HG02642 (cell line): ENCODE measurements around the gene LRCH3.
A peak's percentile ranks its signal among the peaks of the same experiment; 100 is the strongest.
"Not testable (repeated sequence)": the region's sequence is repeated elsewhere in the genome, so short reads cannot be mapped to it uniquely, and the experiment has no call there.

Experiments used
- ATAC-seq: cut with Tn5 transposase; IDR thresholded peaks from one replicate; pipeline ENCODE4 v1.9.1; 2021; ENCODE audit warnings: mild to moderate bottlenecking; ENCODE audit not compliant: unreplicated experiment, poor library complexity

LRCH3 gene

DNA sequence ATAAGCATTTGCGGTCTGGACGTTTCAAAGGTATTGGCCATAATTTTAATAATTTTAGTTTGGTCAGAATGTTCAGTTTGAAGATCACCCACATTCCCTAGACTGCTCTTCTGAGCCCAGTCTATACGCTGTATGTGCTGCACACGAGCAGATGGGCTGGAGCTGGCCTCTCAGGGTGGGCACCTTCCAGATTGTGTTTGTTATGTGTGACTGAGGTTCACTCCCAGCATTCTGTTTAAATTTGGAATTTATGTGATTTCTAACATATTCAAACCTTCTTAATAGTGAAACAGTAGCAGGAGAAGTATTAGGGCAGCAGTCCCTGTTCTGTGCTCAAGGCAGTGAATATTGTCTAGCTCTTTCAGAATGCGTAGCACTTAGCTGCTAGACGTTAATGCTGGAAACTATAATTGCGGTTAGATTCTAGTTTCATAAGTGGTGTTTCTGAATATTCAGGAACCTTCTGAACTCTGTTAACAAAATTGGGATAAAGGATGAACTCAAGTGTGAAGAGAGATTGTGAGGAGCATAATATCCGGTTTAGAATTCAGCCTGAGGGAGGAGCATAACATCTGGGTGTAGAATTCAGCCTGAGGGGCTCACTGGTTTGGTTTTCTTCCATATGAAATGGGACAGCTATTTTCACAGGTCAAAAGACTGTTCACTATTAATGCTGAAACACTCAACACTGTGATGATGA lies 90.4 kb downstream of the LRCH3 start:
- no peak for ATAC-seq

DNA sequence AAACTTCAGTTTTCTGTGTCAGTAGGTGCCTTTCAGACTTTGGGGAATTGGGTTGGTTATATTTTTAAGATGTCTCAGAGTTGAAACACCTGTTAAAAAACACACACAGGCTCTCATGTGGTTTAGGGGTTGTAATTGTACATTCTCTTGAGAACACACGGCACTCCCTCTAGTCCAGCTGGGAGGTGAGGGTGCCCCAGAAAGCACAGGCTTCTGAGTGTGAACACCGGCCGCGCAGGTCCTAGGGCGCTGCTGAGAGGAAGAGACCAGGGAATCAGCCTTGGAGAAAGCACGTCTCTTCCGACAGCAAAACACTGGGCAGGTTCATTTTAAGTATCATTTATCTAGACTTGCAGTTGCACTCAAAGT lies 90.9 kb downstream of the LRCH3 start:
- ATAC-seq = no peak

DNA sequence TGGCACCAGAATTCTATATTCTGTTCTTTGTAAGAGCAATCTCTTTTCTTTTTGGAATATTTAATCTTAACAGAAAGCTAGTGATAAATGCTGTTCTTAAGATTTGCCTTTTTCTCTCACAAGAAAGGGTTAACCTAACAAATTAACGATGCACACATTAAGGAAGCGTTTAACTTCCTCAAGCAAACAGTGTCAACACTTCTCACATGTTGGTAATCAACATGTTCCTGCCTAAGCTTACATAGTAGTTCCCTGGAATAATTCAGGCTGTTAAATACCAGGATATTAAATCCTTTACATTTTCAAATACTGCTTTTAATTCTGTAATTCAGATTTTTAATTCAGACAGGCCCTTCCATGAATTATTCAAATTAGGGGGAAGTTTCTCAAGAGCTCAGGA lies 91.5 kb downstream of the LRCH3 start:
- no peak for ATAC-seq

DNA sequence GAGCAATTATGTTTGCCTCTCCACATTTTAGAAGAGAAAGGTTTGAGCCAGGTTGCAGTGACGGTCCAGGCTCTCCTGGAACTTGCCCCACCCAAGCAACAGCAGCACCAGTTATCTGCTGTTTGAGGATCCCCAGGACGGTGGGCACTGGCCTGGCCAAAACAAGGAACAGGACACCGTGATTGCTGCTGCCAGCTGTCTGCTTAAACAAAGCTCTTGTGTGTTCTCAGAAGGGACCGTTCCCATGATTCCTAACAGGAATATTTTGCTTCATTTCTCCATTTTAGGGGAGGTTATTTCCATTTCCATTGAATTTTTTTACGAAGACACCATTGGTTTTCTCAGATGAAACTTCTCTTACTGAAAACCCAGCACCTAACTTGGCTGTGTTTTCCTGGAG lies 92.5 kb downstream of the LRCH3 start:
- no peak for ATAC-seq

- not testable (repeated sequence) for ATAC-seq
Observed at GRCh38 chr3:197884330-197884729, 93.3 kb downstream of the LRCH3 start.

GRCh38 chr3:197886052-197886451 lies 95.0 kb downstream of the LRCH3 start:
- not testable (repeated sequence) for ATAC-seq

DNA sequence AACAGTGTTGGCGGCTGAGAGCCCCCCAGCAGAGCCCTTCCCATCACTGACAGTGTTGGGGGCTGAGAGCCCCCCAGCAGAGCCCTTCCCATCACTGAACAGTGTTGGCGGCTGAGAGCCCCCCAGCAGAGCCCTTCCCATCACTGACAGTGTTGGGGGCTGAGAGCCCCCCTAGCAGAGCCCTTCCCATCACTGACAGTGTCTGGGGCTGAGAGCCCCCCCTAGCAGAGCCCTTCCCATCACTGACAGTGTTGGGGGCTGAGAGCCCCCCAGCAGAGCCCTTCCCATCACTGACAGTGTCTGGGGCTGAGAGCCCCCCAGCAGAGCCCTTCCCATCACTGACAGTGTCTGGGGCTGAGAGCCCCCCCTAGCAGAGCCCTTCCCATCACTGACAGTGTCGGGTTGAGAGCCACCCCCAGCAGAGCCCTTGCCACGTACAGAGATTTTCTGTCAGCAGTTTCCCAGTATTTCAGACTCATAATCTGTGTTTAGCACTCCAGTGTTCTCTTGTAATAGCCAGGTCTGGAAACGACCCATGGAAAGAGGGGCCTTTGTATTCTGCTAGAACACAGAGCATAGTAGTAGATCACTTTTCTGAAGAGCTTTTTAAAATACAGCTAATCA lies 96.5 kb downstream of the LRCH3 start:
- ATAC-seq = not testable (repeated sequence)

DNA sequence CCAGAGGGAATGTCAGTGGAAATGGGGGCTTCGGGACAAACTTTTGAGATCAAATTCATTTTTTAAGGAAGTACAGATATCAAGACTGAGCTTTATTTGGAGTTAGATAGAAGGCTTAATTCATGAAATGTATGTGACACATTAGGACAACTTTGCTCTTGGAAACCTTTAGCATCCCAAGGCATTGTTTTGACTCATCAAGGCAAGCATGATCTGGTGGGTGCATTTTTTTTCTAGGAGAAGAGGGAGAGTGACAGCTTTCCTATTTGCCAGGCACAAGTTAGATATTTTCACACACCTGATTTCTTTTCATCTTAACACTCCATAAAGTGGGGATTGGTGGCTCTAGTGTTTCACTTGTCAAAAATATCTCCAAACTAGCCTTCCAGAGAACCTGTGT lies 97.5 kb downstream of the LRCH3 start:
- no peak for ATAC-seq

- no peak for ATAC-seq
Observed at GRCh38 chr3:197889204-197889930, 98.3 kb downstream of the LRCH3 start.

- ATAC-seq = no peak
Observed at GRCh38 chr3:197890693-197891092, 99.6 kb downstream of the LRCH3 start.

- ATAC-seq = no peak
Observed at GRCh38 chr3:197892162-197892561, 101.1 kb downstream of the LRCH3 start.

DNA sequence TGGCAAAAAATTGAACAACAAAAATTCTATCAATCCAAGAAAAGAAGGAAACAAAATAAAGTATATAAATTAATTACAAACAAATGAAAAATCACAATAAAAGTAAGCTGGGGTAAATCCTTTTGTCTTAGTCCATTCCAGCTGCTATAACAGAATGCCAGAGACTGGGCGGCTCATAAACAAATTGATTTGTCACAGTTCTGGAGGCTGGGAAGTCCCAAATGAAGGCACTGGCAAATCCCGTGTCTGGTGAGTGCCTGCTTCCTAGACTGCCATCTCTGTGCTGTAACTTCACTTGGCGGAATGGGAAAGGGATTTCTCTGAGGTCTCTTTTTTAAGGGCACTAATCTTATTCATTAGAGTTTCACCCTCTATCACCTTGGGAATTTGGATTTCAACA lies 105.4 kb downstream of the LRCH3 start:
- ATAC-seq = no peak

DNA sequence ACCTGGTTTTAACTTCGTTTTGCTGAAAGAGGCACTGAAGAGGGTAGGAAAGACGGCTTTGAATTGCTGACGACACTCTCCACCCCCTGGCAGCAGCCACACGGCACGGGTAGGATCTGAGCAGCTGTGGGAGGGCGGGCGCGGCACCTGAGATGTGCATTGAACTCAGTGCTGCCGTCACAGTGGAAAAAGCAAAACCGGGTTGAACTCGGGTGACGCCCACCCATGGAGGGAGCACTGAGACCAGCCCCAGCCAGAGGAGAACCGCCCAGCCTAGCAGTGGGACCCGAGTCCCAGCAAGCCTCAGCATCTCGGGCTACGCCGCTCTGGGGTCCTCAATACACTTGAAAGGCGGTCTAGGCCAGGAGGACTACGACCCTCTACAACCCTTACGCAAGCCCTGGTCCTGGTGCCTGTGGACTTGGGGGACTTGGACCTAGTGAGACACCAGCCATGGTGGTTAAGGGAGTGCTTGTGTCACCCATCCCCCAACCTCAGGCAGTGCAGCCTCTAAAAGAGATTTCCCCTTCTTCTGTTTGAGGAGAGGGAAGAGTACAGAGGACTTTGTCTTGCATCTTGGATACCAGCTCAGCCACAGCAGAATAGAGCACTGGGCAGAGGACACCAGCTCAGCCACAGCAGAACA lies 108.9 kb downstream of the LRCH3 start:
- ATAC-seq = no peak

- no peak for ATAC-seq
Observed at GRCh38 chr3:197901626-197902025, 110.6 kb downstream of the LRCH3 start.

DNA sequence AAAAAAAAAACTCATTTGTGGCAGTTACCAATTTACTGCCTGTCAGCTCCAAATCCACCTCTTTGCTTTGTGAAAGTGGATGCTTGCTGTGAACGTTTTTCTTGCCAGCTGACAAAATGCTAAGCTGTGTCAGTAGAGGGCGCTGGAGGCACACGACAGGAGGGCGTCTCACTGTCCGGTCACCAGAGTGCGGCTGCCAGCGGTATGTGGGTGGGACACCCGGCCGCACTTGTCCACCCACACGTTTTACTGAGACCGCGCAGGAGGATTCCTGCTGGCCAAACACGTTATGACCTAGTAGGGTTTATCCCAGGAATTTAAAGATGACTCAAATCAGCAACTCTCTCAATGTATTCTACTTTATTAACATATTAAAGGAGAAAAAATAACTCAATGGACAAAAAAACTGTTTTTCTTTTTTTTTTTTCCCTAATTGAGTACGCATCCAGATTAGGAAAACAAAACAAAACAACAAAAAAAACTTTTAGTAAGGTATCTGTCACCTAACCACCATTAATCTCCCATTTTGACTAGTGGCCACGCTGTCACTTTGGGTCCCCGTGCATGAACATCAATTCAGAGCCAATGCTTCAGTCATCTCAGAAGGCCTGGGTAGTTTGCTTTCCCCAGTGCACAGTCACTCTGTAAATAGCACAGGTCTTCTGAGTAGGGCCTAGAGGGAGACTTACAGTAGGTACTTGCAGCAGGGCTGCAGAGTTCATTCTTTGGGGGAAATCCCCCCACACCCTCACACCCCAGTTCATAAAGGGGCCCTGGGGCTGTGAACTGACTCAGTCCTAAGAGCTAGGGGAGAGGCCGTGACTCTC lies 115.2 kb downstream of the LRCH3 start:
- ATAC-seq = peak; percentile 82

DNA sequence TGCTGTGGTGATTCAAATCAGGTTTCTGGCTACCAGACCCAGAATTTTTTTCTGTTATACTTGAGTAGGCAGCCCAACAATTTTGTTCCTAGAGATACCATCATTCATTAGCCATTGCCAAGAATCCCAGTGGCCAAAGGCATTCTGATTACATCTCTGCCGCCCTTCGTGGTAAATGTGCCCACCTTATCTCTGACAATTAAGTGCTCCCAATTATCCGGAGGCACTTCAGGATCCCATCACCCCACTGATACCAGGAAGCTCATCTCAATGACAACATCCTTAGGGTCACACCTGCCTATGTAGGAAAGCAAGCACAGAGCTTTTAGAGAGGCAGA lies 115.8 kb downstream of the LRCH3 start:
- ATAC-seq = no peak

DNA sequence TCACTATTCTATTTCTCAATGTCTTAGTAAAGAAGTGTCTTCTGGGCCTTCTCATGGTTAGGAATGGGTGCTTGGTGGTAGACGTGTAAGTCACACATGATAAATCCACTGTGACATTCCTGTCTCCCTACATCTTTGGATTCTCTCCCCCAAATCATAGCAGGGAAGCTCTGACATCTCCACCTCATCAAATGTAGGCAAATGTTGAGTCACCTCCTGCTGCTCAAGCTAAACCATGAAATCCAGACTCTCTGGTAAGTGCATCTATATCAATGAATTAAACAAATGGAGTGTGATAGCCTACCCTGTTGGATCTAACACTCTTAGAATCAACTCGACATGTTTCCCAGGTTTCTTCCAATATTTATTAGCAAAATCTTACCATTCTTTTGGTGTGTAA lies 116.1 kb downstream of the LRCH3 start:
- no peak for ATAC-seq

- ATAC-seq = not testable (repeated sequence)
Observed at GRCh38 chr3:197908550-197908949, 117.5 kb downstream of the LRCH3 start.

DNA sequence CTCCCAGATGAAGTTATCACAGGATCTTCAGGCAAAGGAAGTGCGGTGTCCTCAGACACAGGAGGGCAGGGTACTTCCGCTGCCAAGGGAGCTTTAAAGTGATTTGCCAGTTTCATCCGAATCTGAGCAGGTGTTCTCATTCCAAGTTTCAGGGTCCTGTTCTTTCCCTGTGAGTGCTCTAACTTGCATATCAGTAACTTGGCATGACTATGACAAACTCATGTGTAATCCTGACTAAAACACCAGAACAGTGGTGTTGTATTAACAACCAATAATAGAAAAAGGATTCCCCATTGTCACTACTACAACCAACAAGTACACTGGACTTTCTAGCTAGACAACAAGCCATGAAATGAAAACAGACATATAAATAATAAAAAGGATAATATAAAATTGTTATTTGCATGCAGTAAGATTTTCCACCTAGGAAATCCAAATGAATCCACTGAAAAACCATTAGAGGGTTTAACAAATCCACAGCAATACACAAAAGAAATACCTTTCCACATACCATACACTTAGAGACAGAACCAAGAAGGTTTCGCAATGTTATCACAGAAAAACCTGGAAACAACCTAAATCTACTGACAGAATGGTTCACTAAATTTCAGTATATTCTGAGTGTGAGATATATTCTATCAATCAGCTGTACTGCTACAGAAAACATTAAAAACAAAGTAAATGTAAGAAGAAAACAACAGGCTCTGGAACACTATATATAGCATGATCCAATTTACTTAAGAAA lies 118.1 kb downstream of the LRCH3 start:
- no peak for ATAC-seq
